ENCODE measurements around the gene FFAR1. TPM values are rescaled to one million over a fixed set of nuclear protein-coding genes. Genes with fewer than 3 reads are reported as not detected.

Gene FFAR1
- total RNA-seq, 1 donor from 2014 or later: not detected

- H3K27me3 Mint-ChIP-seq (ENCODE audit: low read depth): no peaks in the 10 kb centered on the region
- no peak for TF ChIP-seq CTCF (conservative IDR thresholded peaks at IDR 0.05)
- no peaks in the 10 kb centered on the region for H3K4me1 Mint-ChIP-seq
- DNase-seq (ENCODE audit: low read depth, low spot score): no peak
- H3K27ac Mint-ChIP-seq (ENCODE audit: unreplicated experiment): no peak overlapping the region
- H3K9me3 Mint-ChIP-seq: no peaks in the 10 kb centered on the region
- no peaks in the 10 kb centered on the region for H3K36me3 Mint-ChIP-seq (ENCODE audit: low read depth)
- no peak overlapping the region for H3K4me3 Mint-ChIP-seq
Measured at GRCh38 chr19:35301961-35302360, 45.7 kb upstream of the FFAR1 start.

- TF ChIP-seq CTCF (conservative IDR thresholded peaks at IDR 0.05): no peak
- H3K9me3 Mint-ChIP-seq: no peaks in the 10 kb centered on the region
- no peak overlapping the region for H3K27ac Mint-ChIP-seq (ENCODE audit: unreplicated experiment)
- no peak overlapping the region for H3K4me3 Mint-ChIP-seq
- H3K4me1 Mint-ChIP-seq: no peaks in the 10 kb centered on the region
- no peak for DNase-seq (ENCODE audit: low read depth, low spot score)
- H3K36me3 Mint-ChIP-seq (ENCODE audit: low read depth): no peaks in the 10 kb centered on the region
- H3K27me3 Mint-ChIP-seq (ENCODE audit: low read depth): no peaks in the 10 kb centered on the region
Measured at GRCh38 chr19:35302446-35302845, 45.3 kb upstream of the FFAR1 start.

- TF ChIP-seq CTCF (conservative IDR thresholded peaks at IDR 0.05): no peak
- Mint-ChIP-seq H3K27ac (ENCODE audit: unreplicated experiment) (no peak overlapping the region), H3K4me3 (no peak overlapping the region), H3K36me3 (ENCODE audit: low read depth) (no peaks in the 10 kb centered on the region), H3K9me3 (no peaks in the 10 kb centered on the region), H3K4me1 (peaks cover 6% of the 10 kb centered on the region), H3K27me3 (ENCODE audit: low read depth) (no peaks in the 10 kb centered on the region)
- no peak for DNase-seq (ENCODE audit: low read depth, low spot score)
Measured at GRCh38 chr19:35303357-35303915, 44.3 kb upstream of the FFAR1 start.

GRCh38 chr19:35304036-35304435, 43.7 kb upstream of the FFAR1 start:
- Mint-ChIP-seq H3K36me3 (ENCODE audit: low read depth) (no peaks in the 10 kb centered on the region), H3K9me3 (no peaks in the 10 kb centered on the region), H3K27ac (ENCODE audit: unreplicated experiment) (peak overlapping the region; percentile 15), H3K27me3 (ENCODE audit: low read depth) (no peaks in the 10 kb centered on the region), H3K4me1 (peaks cover 10% of the 10 kb centered on the region), H3K4me3 (no peak overlapping the region)
- DNase-seq (ENCODE audit: low read depth, low spot score): no peak
- TF ChIP-seq CTCF (conservative IDR thresholded peaks at IDR 0.05): no peak

- DNase-seq (ENCODE audit: low read depth, low spot score): no peak
- Mint-ChIP-seq H3K4me1 (peaks cover 18% of the 10 kb centered on the region), H3K27ac (ENCODE audit: unreplicated experiment) (no peak overlapping the region), H3K27me3 (ENCODE audit: low read depth) (no peaks in the 10 kb centered on the region), H3K9me3 (no peaks in the 10 kb centered on the region), H3K36me3 (ENCODE audit: low read depth) (no peaks in the 10 kb centered on the region), H3K4me3 (no peak overlapping the region)
- TF ChIP-seq CTCF (conservative IDR thresholded peaks at IDR 0.05): no peak
Measured at GRCh38 chr19:35305181-35305580, 42.5 kb upstream of the FFAR1 start.

All from neural crest cell (in vitro differentiated cells).